ENCODE results near the gene PAQR6.

The PAQR6 gene

DNA sequence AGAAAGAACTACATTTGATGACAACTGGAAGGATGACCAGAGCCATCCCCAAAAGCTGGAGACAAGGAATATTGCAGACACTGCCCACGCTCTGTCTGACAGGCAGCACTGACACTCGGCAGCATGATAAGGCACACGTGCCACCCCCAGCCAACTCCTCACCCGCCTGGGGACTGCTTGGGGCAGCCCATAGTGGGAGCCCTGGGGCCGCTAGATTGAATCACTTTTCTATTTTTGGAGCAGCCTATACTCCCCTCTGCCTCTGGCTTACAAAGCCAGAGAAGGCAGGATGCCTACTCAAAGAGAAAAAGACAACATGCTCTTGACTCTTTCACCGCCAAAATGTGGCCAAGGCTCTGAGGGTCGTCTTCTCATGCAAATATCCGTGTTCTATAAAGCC lies 33.4 kb upstream of the PAQR6 start:
- peak overlapping the region; percentile 95 for H3K4me3 ChIP-seq (ENCODE audit: low read depth, low read length)
- TF ChIP-seq, protein P1, sequence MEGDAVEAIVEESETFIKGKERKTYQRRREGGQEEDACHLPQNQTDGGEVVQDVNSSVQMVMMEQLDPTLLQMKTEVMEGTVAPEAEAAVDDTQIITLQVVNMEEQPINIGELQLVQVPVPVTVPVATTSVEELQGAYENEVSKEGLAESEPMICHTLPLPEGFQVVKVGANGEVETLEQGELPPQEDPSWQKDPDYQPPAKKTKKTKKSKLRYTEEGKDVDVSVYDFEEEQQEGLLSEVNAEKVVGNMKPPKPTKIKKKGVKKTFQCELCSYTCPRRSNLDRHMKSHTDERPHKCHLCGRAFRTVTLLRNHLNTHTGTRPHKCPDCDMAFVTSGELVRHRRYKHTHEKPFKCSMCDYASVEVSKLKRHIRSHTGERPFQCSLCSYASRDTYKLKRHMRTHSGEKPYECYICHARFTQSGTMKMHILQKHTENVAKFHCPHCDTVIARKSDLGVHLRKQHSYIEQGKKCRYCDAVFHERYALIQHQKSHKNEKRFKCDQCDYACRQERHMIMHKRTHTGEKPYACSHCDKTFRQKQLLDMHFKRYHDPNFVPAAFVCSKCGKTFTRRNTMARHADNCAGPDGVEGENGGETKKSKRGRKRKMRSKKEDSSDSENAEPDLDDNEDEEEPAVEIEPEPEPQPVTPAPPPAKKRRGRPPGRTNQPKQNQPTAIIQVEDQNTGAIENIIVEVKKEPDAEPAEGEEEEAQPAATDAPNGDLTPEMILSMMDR (IDR thresholded peaks at IDR 0.05; ENCODE audit: low read depth, low read length), result no peak

DNA sequence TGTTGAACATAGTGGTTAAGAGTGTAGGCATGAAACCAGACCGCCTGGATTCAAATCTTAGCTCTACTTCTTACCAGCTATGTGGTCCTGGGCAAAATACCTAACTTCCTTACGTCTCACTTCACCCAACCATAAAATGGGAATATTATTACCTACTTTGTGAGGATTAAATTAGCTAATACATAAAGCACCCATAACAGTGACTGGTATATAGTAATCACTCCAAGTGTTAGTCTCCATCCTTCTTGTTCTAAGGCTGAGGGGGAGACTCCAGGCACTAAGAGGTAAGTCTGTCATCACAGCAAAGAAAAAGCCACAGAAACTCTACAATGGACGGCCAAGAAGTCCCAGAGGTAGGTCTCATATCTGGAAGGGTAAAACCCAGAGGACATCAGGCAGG lies 32.0 kb upstream of the PAQR6 start:
- no peak overlapping the region for H3K4me3 ChIP-seq (ENCODE audit: low read depth, low read length)
- TF ChIP-seq, protein P1 (IDR thresholded peaks at IDR 0.05; ENCODE audit: low read depth, low read length), result no peak

DNA sequence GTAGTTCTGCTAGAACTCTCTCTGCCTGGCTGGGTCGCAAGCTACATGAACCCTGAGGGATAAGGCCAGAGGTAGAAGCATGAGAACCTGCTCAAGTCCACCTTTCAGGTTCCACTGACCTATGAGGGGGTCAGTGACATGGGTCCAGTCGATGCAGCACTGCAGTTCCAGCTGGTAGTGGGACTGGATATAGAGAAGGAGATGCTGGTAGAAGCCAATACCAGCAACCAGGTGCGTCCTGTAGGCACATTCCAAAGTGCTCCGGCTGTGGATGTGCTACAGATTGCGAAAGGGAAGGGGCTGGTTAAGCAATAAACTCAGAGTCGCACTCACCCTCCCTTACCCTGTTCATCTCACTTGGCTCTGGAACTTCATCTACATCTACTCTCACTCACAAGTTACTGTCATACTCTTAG lies 29.1 kb upstream of the PAQR6 start:
- TF ChIP-seq, protein P1 (IDR thresholded peaks at IDR 0.05; ENCODE audit: low read depth, low read length), result no peak
- no peak overlapping the region for H3K4me3 ChIP-seq (ENCODE audit: low read depth, low read length)

DNA sequence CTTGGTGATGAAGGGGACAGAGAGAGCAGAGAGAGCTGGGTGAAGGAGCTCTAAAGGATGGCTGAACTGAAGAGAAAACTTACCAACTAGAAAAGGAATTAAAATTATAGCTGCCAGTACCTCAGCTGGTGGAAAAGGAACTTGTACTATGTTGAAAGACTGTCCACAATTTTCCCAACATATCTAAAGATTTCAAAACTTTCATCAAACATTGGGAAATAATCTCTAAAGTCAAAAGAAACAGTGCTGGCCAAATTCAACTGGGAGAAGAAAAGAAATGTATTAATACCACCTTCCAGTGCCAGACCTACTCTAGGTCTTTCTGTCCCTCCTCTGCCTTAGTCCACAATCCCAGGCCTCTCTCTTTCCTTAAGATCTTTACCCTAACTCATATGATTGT lies 28.7 kb upstream of the PAQR6 start:
- TF ChIP-seq, protein P1 (IDR thresholded peaks at IDR 0.05; ENCODE audit: low read depth, low read length), result no peak
- H3K4me3 ChIP-seq (ENCODE audit: low read depth, low read length), result no peak overlapping the region

DNA sequence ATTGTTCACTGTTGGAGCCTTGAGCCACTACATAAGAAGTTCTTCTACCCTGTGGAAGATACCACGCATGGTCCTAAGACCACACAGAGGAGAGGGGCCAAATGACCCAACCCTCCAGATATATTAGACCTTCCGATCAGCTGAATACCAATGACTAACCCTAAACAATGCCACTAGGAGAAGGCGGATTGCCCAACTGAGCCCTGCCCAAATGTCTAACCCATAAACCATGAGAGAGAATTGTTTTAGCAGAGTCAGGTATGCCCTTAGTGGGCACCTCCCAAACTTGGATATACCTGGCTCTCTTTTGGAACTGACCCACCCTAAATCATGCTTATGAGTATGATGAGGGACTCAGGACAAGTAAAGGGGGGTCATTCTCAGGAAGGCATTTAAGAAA lies 22.5 kb upstream of the PAQR6 start:
- TF ChIP-seq, protein P1 (IDR thresholded peaks at IDR 0.05; ENCODE audit: low read depth, low read length), result no peak
- H3K4me3 ChIP-seq (ENCODE audit: low read depth, low read length), result no peak overlapping the region

DNA sequence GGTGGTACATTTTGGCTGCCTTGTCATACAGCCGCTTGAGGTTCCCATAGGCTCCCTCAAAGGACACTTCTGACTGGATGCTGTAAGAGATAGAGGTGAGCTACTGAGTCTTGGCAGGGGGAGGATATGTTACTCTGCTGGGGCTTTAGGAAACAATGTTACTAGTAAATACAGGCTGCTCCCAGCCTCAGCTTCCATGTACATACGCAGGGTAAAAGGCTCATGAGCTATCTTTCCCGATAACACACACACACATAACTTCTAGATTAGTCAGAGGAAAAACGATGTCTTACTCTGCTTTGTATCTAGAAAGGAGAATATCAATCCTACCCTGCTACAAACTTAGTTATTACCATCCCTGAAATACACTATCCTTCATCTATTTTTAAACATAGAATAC lies 20.5 kb upstream of the PAQR6 start:
- TF ChIP-seq, protein P1 (IDR thresholded peaks at IDR 0.05; ENCODE audit: low read depth, low read length), result no peak
- H3K4me3 ChIP-seq (ENCODE audit: low read depth, low read length), result no peak overlapping the region

- H3K4me3 ChIP-seq (ENCODE audit: low read depth, low read length), result no peak overlapping the region
- TF ChIP-seq, protein P1 (IDR thresholded peaks at IDR 0.05; ENCODE audit: low read depth, low read length), result no peak
Observed at GRCh38 chr1:156266051-156266450, 18.2 kb upstream of the PAQR6 start.
